Endothelial cell of umbilical vein (primary cell): ENCODE data around the gene ABAT. TPM values are rescaled to one million over a fixed set of nuclear protein-coding genes. Genes with fewer than 3 reads are reported as not detected.

ENCODE experiments used
- BruUV-seq: library from RNA; stranded (reverse); fragments of 400-500 nt; replicated peaks from 2 replicates; lab custom pipeline; 2021; lab: Mats Ljungman, UMichigan
- CTCF ChIA-PET: fragments of 300-600, 350-600 bp; sonication (Branson Sonifier 250); formaldehyde crosslinking; loops from one replicate; lab custom pipeline; 2021; ENCODE audit warnings: antibody characterized with exemption, inconsistent platforms; lab: Charles Lee
- POLR2A ChIA-PET: fragments of 300-600, 350-600 bp; sonication (Branson Sonifier 250); formaldehyde crosslinking; loops from one replicate; lab custom pipeline; 2021; ENCODE audit warnings: antibody characterized with exemption, inconsistent platforms; lab: Charles Lee
- DNase-seq: peaks from one replicate; pipeline ENCODE4 v3.0.0-alpha.2; 2011; ENCODE audit warnings: low read depth, low spot score
- FAIRE-seq: peaks from 2 replicates; lab custom pipeline; 2011; peaks lifted over from hg19 to GRCh38; lab: Jason Lieb, UNC
- H2AFZ ChIP-seq: 2 replicates; pipeline ENCODE4 v1.6.0; 2012; ENCODE audit warnings: low read depth, low read length, control low read depth, inconsistent platforms
- H3K27ac ChIP-seq: 2 replicates; pipeline ENCODE4 v1.5.1; 2011; ENCODE audit warnings: low read depth, mild to moderate bottlenecking, control low read depth, low read length, moderate library complexity; ENCODE audit not compliant: insufficient read depth
- H3K27me3 ChIP-seq, 2 experiments: 2 replicates each; pipeline versions ENCODE4 v1.6.0 to v1.6.1; 2011; ENCODE audit warnings: low read length in 2 of 2, mixed read lengths in 1 of 2; ENCODE audit not compliant: control insufficient read depth in 2 of 2, insufficient read depth in 2 of 2
- H3K36me3 ChIP-seq, 2 experiments: 2 replicates in 1 of 2; 3 replicates in 1 of 2; pipeline ENCODE4 v1.5.1; 2011; ENCODE audit warnings: low read length in 2 of 2, mild to moderate bottlenecking in 1 of 2, moderate library complexity in 1 of 2; ENCODE audit not compliant: control insufficient read depth in 2 of 2, insufficient read depth in 2 of 2; ENCODE audit errors: extremely low read depth in 1 of 2
- H3K4me1 ChIP-seq: 3 replicates; pipeline ENCODE4 v1.5.1; 2011; ENCODE audit warnings: mild to moderate bottlenecking, low read length; ENCODE audit not compliant: control insufficient read depth, insufficient read depth; ENCODE audit errors: extremely low read depth
- H3K4me2 ChIP-seq: 2 replicates; pipeline ENCODE4 v1.6.1; 2011; ENCODE audit warnings: low read length, control low read depth, mixed read lengths; ENCODE audit not compliant: insufficient read depth
- H3K4me3 ChIP-seq, 3 experiments: fragments of 200-600 bp in 1 of 3; sonication (generic), shearing (Covaris generic) in 1 of 3; replicated peaks in 1 of 3; 2 replicates each; pipeline ENCODE4 v1.5.1; 2011 to 2016; ENCODE audit warnings: control low read depth in 3 of 3, low read length in 3 of 3, mild to moderate bottlenecking in 2 of 3, inconsistent platforms in 1 of 3, low read depth in 1 of 3, moderate library complexity in 1 of 3; ENCODE audit not compliant: insufficient read depth in 1 of 3
- H3K79me2 ChIP-seq: 2 replicates; pipeline ENCODE4 v1.6.0; 2012; ENCODE audit warnings: low read length, inconsistent platforms; ENCODE audit not compliant: control insufficient read depth, insufficient read depth
- H3K9ac ChIP-seq: replicated peaks from 2 replicates; pipeline ENCODE3; 2011; ENCODE audit warnings: low read length, control low read depth; ENCODE audit not compliant: insufficient read depth; ENCODE audit errors: extremely low read depth
- H3K9me1 ChIP-seq: replicated peaks from 3 replicates; pipeline ENCODE4 v1.6.0; 2011; ENCODE audit warnings: mild to moderate bottlenecking, low read length; ENCODE audit not compliant: control insufficient read depth, insufficient read depth; ENCODE audit errors: extremely low read depth
- H3K9me3 ChIP-seq: replicated peaks from 2 replicates; pipeline ENCODE4 v1.5.1; 2012; ENCODE audit warnings: low read length, inconsistent platforms; ENCODE audit not compliant: control insufficient read depth, insufficient read depth
- H4K20me1 ChIP-seq: replicated peaks from 2 replicates; pipeline ENCODE3; 2011; ENCODE audit warnings: mild to moderate bottlenecking, low read length; ENCODE audit not compliant: control insufficient read depth, insufficient read depth; ENCODE audit errors: extremely low read depth
- EZH2 ChIP-seq: IDR thresholded peaks from 2 replicates; pipeline ENCODE4 v1.6.1; 2012; ENCODE audit warnings: borderline replicate concordance, low read depth, mild to moderate bottlenecking, moderate library complexity, low read length, inconsistent platforms; ENCODE audit not compliant: severe bottlenecking
- FOS ChIP-seq: IDR thresholded peaks from 2 replicates; pipeline ENCODE4 v1.6.1; 2011; ENCODE audit warnings: mild to moderate bottlenecking, low read length, moderate library complexity, borderline replicate concordance; ENCODE audit not compliant: insufficient read depth
- GATA2 ChIP-seq: IDR thresholded peaks from 2 replicates; pipeline ENCODE4 v1.7.0; 2011; ENCODE audit warnings: low read depth, mild to moderate bottlenecking, moderate library complexity, mixed read lengths, low read length; ENCODE audit not compliant: insufficient read length, insufficient read depth
- JUN ChIP-seq: IDR thresholded peaks from 2 replicates; pipeline ENCODE4 v1.6.1; 2011; ENCODE audit warnings: borderline replicate concordance, low read depth; ENCODE audit not compliant: insufficient read length, insufficient read depth
- MYC ChIP-seq: IDR thresholded peaks from one replicate; pipeline ENCODE4 v1.6.1; 2011; ENCODE audit warnings: mild to moderate bottlenecking, low read depth, low read length
- POLR2A ChIP-seq: IDR thresholded peaks from 2 replicates; pipeline ENCODE4 v1.6.1; 2012; ENCODE audit warnings: low read depth, mild to moderate bottlenecking, control low read depth, low read length
- POLR2AphosphoS5 ChIP-seq: IDR thresholded peaks from 2 replicates; pipeline ENCODE4 v1.6.1; 2012; ENCODE audit warnings: low read depth, mild to moderate bottlenecking, control low read depth, low read length, moderate library complexity; ENCODE audit not compliant: insufficient read depth
- dilution Hi-C: fragments of 300-500 bp; cut with MboI; formaldehyde crosslinking; loops from one replicate; pipeline ENCODE4 v1.15.0; 2019; ENCODE audit warnings: low sequenced_read_pairs; ENCODE audit not compliant: extremely low pct_ligation_motif_present
- intact Hi-C: fragments of 100-400 bp; cut with micrococcal nuclease; formaldehyde crosslinking; loops from one replicate; pipeline ENCODE4 v1.10.0; 2022
- polyA plus RNA-seq, 4 experiments: library from polyadenylated mRNA; depleted of rRNA in 3 of 4; stranded (reverse) in 3 of 4; unstranded in 1 of 4; fragments of >200 nt; gene quantifications; 2 replicates each; pipeline versions ENCODE4 v1.2.1 to v1.2.3, GENCODE V29; 2011 to 2012; ENCODE audit warnings: missing spikeins in 1 of 4
- total RNA-seq: library from RNA; stranded (reverse); gene quantifications from 2 replicates; pipeline ENCODE4 v1.2.3, GENCODE V29; 2021
- TF ChIP-seq, protein P1 (sequence below), 2 donors: IDR thresholded peaks; 1 replicate in 1 of 2; 2 replicates in 1 of 2; pipeline ENCODE4 v1.5.1; 2011; ENCODE audit warnings: low read length in 2 of 2, mild to moderate bottlenecking in 2 of 2, moderate library complexity in 2 of 2, control low read depth in 1 of 2, inconsistent platforms in 1 of 2, low read depth in 1 of 2; ENCODE audit not compliant: insufficient read depth in 1 of 2; ENCODE audit errors: extremely low read depth in 1 of 2
- TF ChIP-seq, protein P2 (sequence below): IDR thresholded peaks from 2 replicates; pipeline ENCODE4 v1.6.1; 2011; ENCODE audit not compliant: insufficient read depth, insufficient read length

Gene ABAT
- total and polyA plus RNA-seq, 2 donors (not counting 3 experiments of a cell fraction or from before 2014, with no cell fraction given) = 1.3 to 1.4 TPM

DNA sequence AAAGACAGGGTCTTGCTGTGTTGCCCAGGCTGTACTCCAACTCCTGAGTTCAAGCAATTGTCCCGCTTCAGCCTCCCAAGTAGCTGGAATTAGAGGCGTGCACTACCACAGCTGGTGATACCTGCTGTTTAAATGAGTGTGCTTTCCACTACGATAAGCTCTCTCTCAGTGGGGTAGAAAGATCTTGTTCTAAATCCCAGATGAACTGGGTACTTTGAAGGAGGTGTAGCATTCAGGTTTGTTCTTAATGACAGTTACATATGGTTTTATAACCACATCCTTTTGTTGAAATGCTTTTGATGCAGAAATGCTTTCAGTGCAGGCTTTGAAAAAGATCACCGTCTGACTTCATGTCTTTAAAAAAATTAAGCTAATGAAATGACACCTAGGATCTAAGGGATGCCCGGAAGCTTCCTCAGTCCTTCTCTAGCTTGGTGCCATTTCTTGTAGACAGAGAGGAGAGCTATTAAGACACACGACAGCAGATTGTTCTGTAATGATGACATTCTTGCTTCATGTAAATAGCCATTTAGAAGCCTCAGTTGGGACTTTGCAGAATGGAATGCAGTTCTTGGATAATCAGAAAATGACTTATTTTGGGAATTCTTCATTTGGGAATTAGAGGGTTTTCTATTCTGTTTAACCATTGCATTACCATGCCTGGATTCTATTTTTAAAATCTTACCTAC lies 142.7 kb downstream of the ABAT start:
- ChIA-PET POLR2A (no interaction called here), CTCF (interaction anchor here (1.1 to 1.6 kb wide), 3 partner anchors 12 to 63 kb away, joined by 3 to 10 read pairs (median 6); no protein-coding TSS in a partner anchor)
- Histone ChIP-seq H3K79me2 (peaks cover 4% of the 10 kb centered on the region), H3K4me1 (no peaks in the 10 kb centered on the region), H3K9me3 (no peaks in the 10 kb centered on the region), H3K9me1 (no peaks in the 10 kb centered on the region), H3K4me3 (no peak overlapping the region), H2AFZ (no peak overlapping the region), H3K9ac (no peak overlapping the region), H3K36me3 (peaks cover 35 to 43% of the 10 kb centered on the region in 2 experiments), H3K27me3 (no peaks in the 10 kb centered on the region), H4K20me1 (no peaks in the 10 kb centered on the region), H3K27ac (no peak overlapping the region), H3K4me2 (no peak overlapping the region)
- no peak for DNase-seq
- no peak for FAIRE-seq
- BruUV-seq = no TSS peak
- intact Hi-C loops (no loop called here), dilution Hi-C loops (no loop called here)
- TF ChIP-seq GATA2 = no peak
- TF ChIP-seq, protein P1, sequence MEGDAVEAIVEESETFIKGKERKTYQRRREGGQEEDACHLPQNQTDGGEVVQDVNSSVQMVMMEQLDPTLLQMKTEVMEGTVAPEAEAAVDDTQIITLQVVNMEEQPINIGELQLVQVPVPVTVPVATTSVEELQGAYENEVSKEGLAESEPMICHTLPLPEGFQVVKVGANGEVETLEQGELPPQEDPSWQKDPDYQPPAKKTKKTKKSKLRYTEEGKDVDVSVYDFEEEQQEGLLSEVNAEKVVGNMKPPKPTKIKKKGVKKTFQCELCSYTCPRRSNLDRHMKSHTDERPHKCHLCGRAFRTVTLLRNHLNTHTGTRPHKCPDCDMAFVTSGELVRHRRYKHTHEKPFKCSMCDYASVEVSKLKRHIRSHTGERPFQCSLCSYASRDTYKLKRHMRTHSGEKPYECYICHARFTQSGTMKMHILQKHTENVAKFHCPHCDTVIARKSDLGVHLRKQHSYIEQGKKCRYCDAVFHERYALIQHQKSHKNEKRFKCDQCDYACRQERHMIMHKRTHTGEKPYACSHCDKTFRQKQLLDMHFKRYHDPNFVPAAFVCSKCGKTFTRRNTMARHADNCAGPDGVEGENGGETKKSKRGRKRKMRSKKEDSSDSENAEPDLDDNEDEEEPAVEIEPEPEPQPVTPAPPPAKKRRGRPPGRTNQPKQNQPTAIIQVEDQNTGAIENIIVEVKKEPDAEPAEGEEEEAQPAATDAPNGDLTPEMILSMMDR (IDR thresholded peaks at IDR 0.05; ENCODE audit: extremely low read depth in 1 of 2, insufficient read depth in 1 of 2, low read depth in 1 of 2, low read length in 2 of 2) = no peak
- TF ChIP-seq, protein P2, sequence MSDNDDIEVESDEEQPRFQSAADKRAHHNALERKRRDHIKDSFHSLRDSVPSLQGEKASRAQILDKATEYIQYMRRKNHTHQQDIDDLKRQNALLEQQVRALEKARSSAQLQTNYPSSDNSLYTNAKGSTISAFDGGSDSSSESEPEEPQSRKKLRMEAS = no peak
- no peak for TF ChIP-seq FOS
- TF ChIP-seq POLR2AphosphoS5 = no peak
- TF ChIP-seq POLR2A = no peak
- TF ChIP-seq JUN = no peak
- no peak for TF ChIP-seq EZH2
- no peak for TF ChIP-seq MYC
